Measurements from ENCODE around the gene CAMKV.
A peak's percentile ranks its signal among the peaks of the same experiment; 100 is the strongest.

CAMKV gene

GRCh38 chr3:49868862-49869466 is 742 bp downstream of the CAMKV start:
- H3K9ac ChIP-seq (ENCODE audit: low read length), result peak overlapping the region; percentile 45
- H3K27me3 ChIP-seq (ENCODE audit: control insufficient read depth, insufficient read depth, low read length), result peaks cover 30% of the 10 kb centered on the region
- H3K4me1 ChIP-seq (ENCODE audit: control insufficient read depth, insufficient read depth, low read length), result peaks cover 24% of the 10 kb centered on the region
- H3K4me3 ChIP-seq (ENCODE audit: low read depth, low read length), result peak overlapping the region; percentile 76
- H3K36me3 ChIP-seq (ENCODE audit: control insufficient read depth, insufficient read depth, low read length), result no peaks in the 10 kb centered on the region
- H3K9me3 ChIP-seq (ENCODE audit: control insufficient read depth, insufficient read depth, low read depth, low read length), result no peaks in the 10 kb centered on the region
- H3K27ac ChIP-seq (ENCODE audit: low read depth, low read length), result peak overlapping the region; percentile 34; the same call in 1 of the 2 replicates

GRCh38 chr3:49867871-49868321 is 1.8 kb downstream of the CAMKV start:
- no peak overlapping the region for H3K27ac ChIP-seq (ENCODE audit: low read depth, low read length)
- peaks cover 30% of the 10 kb centered on the region for H3K27me3 ChIP-seq (ENCODE audit: control insufficient read depth, insufficient read depth, low read length)
- no peaks in the 10 kb centered on the region for H3K9me3 ChIP-seq (ENCODE audit: control insufficient read depth, insufficient read depth, low read depth, low read length)
- H3K4me1 ChIP-seq (ENCODE audit: control insufficient read depth, insufficient read depth, low read length), result peaks cover 24% of the 10 kb centered on the region
- H3K4me3 ChIP-seq (ENCODE audit: low read depth, low read length), result peak overlapping the region; percentile 76
- H3K9ac ChIP-seq (ENCODE audit: low read length), result no peak overlapping the region
- H3K36me3 ChIP-seq (ENCODE audit: control insufficient read depth, insufficient read depth, low read length), result no peaks in the 10 kb centered on the region

- no peaks in the 10 kb centered on the region for H3K36me3 ChIP-seq (ENCODE audit: control insufficient read depth, insufficient read depth, low read length)
- no peak overlapping the region for H3K4me3 ChIP-seq (ENCODE audit: low read depth, low read length)
- H3K9ac ChIP-seq (ENCODE audit: low read length), result no peak overlapping the region
- H3K4me1 ChIP-seq (ENCODE audit: control insufficient read depth, insufficient read depth, low read length), result peaks cover 24% of the 10 kb centered on the region
- H3K9me3 ChIP-seq (ENCODE audit: control insufficient read depth, insufficient read depth, low read depth, low read length), result no peaks in the 10 kb centered on the region
- peaks cover 30% of the 10 kb centered on the region for H3K27me3 ChIP-seq (ENCODE audit: control insufficient read depth, insufficient read depth, low read length)
- H3K27ac ChIP-seq (ENCODE audit: low read depth, low read length), result no peak overlapping the region
These were observed 2.3 kb downstream of the CAMKV start for GRCh38 chr3:49867400-49867799.

- peaks cover 22% of the 10 kb centered on the region for H3K4me1 ChIP-seq (ENCODE audit: control insufficient read depth, insufficient read depth, low read length)
- H3K27me3 ChIP-seq (ENCODE audit: control insufficient read depth, insufficient read depth, low read length), result peaks cover 12% of the 10 kb centered on the region
- no peak overlapping the region for H3K4me3 ChIP-seq (ENCODE audit: low read depth, low read length)
- H3K27ac ChIP-seq (ENCODE audit: low read depth, low read length), result no peak overlapping the region
- H3K9ac ChIP-seq (ENCODE audit: low read length), result no peak overlapping the region
- H3K36me3 ChIP-seq (ENCODE audit: control insufficient read depth, insufficient read depth, low read length), result peaks cover 5% of the 10 kb centered on the region; the same call in 1 of the 2 replicates
- H3K9me3 ChIP-seq (ENCODE audit: control insufficient read depth, insufficient read depth, low read depth, low read length), result no peaks in the 10 kb centered on the region
These were observed 4.4 kb downstream of the CAMKV start for GRCh38 chr3:49865198-49865784.

GRCh38 chr3:49864505-49864904 is 5.2 kb downstream of the CAMKV start:
- no peaks in the 10 kb centered on the region for H3K9me3 ChIP-seq (ENCODE audit: control insufficient read depth, insufficient read depth, low read depth, low read length)
- H3K27ac ChIP-seq (ENCODE audit: low read depth, low read length), result no peak overlapping the region
- peaks cover 8% of the 10 kb centered on the region; the same call in 1 of the 2 replicates for H3K27me3 ChIP-seq (ENCODE audit: control insufficient read depth, insufficient read depth, low read length)
- peaks cover 12% of the 10 kb centered on the region for H3K36me3 ChIP-seq (ENCODE audit: control insufficient read depth, insufficient read depth, low read length)
- no peak overlapping the region for H3K4me3 ChIP-seq (ENCODE audit: low read depth, low read length)
- H3K4me1 ChIP-seq (ENCODE audit: control insufficient read depth, insufficient read depth, low read length), result peaks cover 18% of the 10 kb centered on the region
- no peak overlapping the region for H3K9ac ChIP-seq (ENCODE audit: low read length)

- Histone ChIP-seq H3K27ac (ENCODE audit: low read depth, low read length) (no peak overlapping the region), H3K9me3 (ENCODE audit: control insufficient read depth, insufficient read depth, low read depth, low read length) (no peaks in the 10 kb centered on the region), H3K36me3 (ENCODE audit: control insufficient read depth, insufficient read depth, low read length) (peaks cover 19% of the 10 kb centered on the region), H3K4me1 (ENCODE audit: control insufficient read depth, insufficient read depth, low read length) (peaks cover 8% of the 10 kb centered on the region; the same call in 1 of the 2 replicates), H3K4me3 (ENCODE audit: low read depth, low read length) (no peak overlapping the region), H3K27me3 (ENCODE audit: control insufficient read depth, insufficient read depth, low read length) (no peaks in the 10 kb centered on the region), H3K9ac (ENCODE audit: low read length) (no peak overlapping the region)
These were observed 10.0 kb downstream of the CAMKV start for GRCh38 chr3:49859576-49860305.

GRCh38 chr3:49856181-49857005 is 13.3 kb downstream of the CAMKV start, which contains the start of gene TRAIP:
Gene TRAIP, minus strand, starts transcription at chr3:49856564. Its CDS starts 111 bp downstream, at chr3:49856453.
- Histone ChIP-seq H3K9me3 (ENCODE audit: control insufficient read depth, insufficient read depth, low read depth, low read length) (no peaks in the 10 kb centered on the region), H3K4me3 (ENCODE audit: low read depth, low read length) (peak within 1 kb of the TSS; percentile 89), H3K27me3 (ENCODE audit: control insufficient read depth, insufficient read depth, low read length) (no peaks in the 10 kb centered on the region), H3K36me3 (ENCODE audit: control insufficient read depth, insufficient read depth, low read length) (peaks cover 19% of the 10 kb centered on the region), H3K9ac (ENCODE audit: low read length) (peak within 1 kb of the TSS; percentile 85), H3K27ac (ENCODE audit: low read depth, low read length) (no peak within 1 kb of the TSS), H3K4me1 (ENCODE audit: control insufficient read depth, insufficient read depth, low read length) (peaks cover 8% of the 10 kb centered on the region; the same call in 1 of the 2 replicates)

GRCh38 chr3:49855662-49856061 is 14.0 kb downstream of the CAMKV start:
- Histone ChIP-seq H3K36me3 (ENCODE audit: control insufficient read depth, insufficient read depth, low read length) (peaks cover 21% of the 10 kb centered on the region), H3K4me3 (ENCODE audit: low read depth, low read length) (peak overlapping the region; percentile 89), H3K27ac (ENCODE audit: low read depth, low read length) (no peak overlapping the region), H3K27me3 (ENCODE audit: control insufficient read depth, insufficient read depth, low read length) (no peaks in the 10 kb centered on the region), H3K4me1 (ENCODE audit: control insufficient read depth, insufficient read depth, low read length) (peaks cover 8% of the 10 kb centered on the region; the same call in 1 of the 2 replicates), H3K9ac (ENCODE audit: low read length) (peak overlapping the region; percentile 85), H3K9me3 (ENCODE audit: control insufficient read depth, insufficient read depth, low read depth, low read length) (no peaks in the 10 kb centered on the region)

GRCh38 chr3:49845694-49846093 is 24.0 kb downstream of the CAMKV start:
- H3K36me3 ChIP-seq (ENCODE audit: control insufficient read depth, insufficient read depth, low read length), result peaks cover 67% of the 10 kb centered on the region
- H3K27ac ChIP-seq (ENCODE audit: low read depth, low read length), result no peak overlapping the region
- no peaks in the 10 kb centered on the region for H3K4me1 ChIP-seq (ENCODE audit: control insufficient read depth, insufficient read depth, low read length)

GRCh38 chr3:49844464-49845183 is 25.1 kb downstream of the CAMKV start:
- peaks cover 78% of the 10 kb centered on the region for H3K36me3 ChIP-seq (ENCODE audit: control insufficient read depth, insufficient read depth, low read length)
- H3K27me3 ChIP-seq (ENCODE audit: control insufficient read depth, insufficient read depth, low read length), result no peaks in the 10 kb centered on the region
- no peak overlapping the region for H3K4me3 ChIP-seq (ENCODE audit: low read depth, low read length)
- H3K9me3 ChIP-seq (ENCODE audit: control insufficient read depth, insufficient read depth, low read depth, low read length), result no peaks in the 10 kb centered on the region
- no peak overlapping the region for H3K9ac ChIP-seq (ENCODE audit: low read length)
- no peaks in the 10 kb centered on the region for H3K4me1 ChIP-seq (ENCODE audit: control insufficient read depth, insufficient read depth, low read length)
- H3K27ac ChIP-seq (ENCODE audit: low read depth, low read length), result no peak overlapping the region

More at GRCh38 chr3:49845694-49846093, 24.0 kb downstream of the CAMKV start:
- Histone ChIP-seq H3K9me3 (ENCODE audit: control insufficient read depth, insufficient read depth, low read depth, low read length) (no peaks in the 10 kb centered on the region), H3K27me3 (ENCODE audit: control insufficient read depth, insufficient read depth, low read length) (no peaks in the 10 kb centered on the region), H3K4me3 (ENCODE audit: low read depth, low read length) (no peak overlapping the region), H3K9ac (ENCODE audit: low read length) (no peak overlapping the region)

Measured in HUES6 (cell line).